Muscle of leg (tissue), 11 donors: ENCODE results near the gene STRA8. TPM values are rescaled to one million over a fixed set of nuclear protein-coding genes. Genes with fewer than 3 reads are reported as not detected.

Source experiments
- DNase-seq: peaks from one replicate; pipeline ENCODE4 v3.0.0; 2013
- H3K27ac ChIP-seq: one replicate; pipeline ENCODE4 v1.5.1; 2013; ENCODE audit warnings: mild to moderate bottlenecking, low read length, control low read depth
- H3K27me3 ChIP-seq: one replicate; pipeline ENCODE4 v1.6.1; 2013; ENCODE audit warnings: low read length; ENCODE audit not compliant: control insufficient read depth, insufficient read depth
- H3K36me3 ChIP-seq: one replicate; pipeline ENCODE4 v1.6.1; 2013; ENCODE audit warnings: low read length; ENCODE audit not compliant: control insufficient read depth, insufficient read depth
- H3K4me1 ChIP-seq: one replicate; pipeline ENCODE4 v1.6.1; 2013; ENCODE audit warnings: low read length; ENCODE audit not compliant: control insufficient read depth, insufficient read depth
- H3K4me3 ChIP-seq: one replicate; pipeline ENCODE4 v1.5.1; 2013; ENCODE audit warnings: low read length, control low read depth
- H3K9me3 ChIP-seq: replicated peaks from 2 replicates; pipeline ENCODE4 v1.6.1; 2013; ENCODE audit warnings: low read depth, low read length; ENCODE audit not compliant: control insufficient read depth
- WGBS: methylation state at CpG from one replicate; pipeline ENCODE4 v1.1.5; 2013; ENCODE audit warnings: missing lambda C conversion rate; ENCODE audit not compliant: insufficient coverage; 5-methylcytosine and 5-hydroxymethylcytosine counted together
- polyA plus RNA-seq, 8 donors: library from polyadenylated mRNA; unstranded; fragments of 120-200 nt; gene quantifications; one replicate each; pipeline versions ENCODE4 v1.2.1 to v1.2.3, GENCODE V29; 2013; ENCODE audit warnings: inconsistent platforms in 1 of 8, low replicate concordance in 1 of 8; ENCODE audit not compliant: insufficient read length in 8 of 8, insufficient read depth in 1 of 8
- total RNA-seq: library from RNA; stranded (reverse); fragments of 120-200 nt; gene quantifications from one replicate; pipeline ENCODE4 v1.2.4, GENCODE V29; 2013

STRA8 gene
- total and polyA plus RNA-seq, 9 donors = not detected

DNA sequence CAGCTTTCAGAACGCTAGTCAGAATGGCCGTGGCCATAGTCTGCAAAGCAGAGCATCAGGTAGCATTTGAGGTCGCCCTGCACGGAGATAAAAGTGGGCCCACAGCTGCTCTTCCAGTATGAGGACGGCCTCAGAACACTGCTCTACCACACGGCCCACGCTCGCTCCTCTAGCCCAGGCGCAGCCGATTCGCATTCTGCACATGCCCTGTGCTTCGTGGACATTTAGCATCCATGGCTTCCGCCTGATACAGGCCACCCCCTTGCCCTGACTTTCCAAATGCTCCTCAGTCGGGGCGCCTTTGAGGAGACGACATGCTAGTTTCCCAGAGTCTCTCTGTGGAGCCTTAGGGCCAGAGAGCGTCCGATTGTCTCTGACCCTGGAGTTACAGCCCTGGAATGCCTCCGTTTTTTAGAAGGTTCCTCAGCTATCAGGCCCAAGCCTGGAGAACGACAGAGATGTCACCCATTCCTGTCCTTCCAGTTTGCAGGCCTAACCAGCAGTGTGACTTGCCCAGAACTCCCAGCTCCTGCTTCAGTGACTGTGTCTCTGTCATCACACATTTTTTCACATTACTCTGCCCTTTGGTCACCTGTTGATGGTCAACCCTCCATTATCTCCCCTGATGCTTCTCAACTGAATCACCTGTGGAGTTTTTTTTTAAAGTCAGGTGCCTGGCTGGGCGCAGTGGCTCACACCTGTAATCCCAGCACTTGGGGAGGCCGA is 14.3 kb downstream of the STRA8 start:
- H3K9me3 ChIP-seq = no peaks in the 10 kb centered on the region
- no peaks in the 10 kb centered on the region for H3K36me3 ChIP-seq
- H3K27me3 ChIP-seq = no peaks in the 10 kb centered on the region
- DNase-seq = no peak
- H3K4me3 ChIP-seq = no peak overlapping the region
- no peak overlapping the region for H3K27ac ChIP-seq
- WGBS = 93% methylated on average over 19 of the region's 22 CpGs
- no peaks in the 10 kb centered on the region for H3K4me1 ChIP-seq

DNA sequence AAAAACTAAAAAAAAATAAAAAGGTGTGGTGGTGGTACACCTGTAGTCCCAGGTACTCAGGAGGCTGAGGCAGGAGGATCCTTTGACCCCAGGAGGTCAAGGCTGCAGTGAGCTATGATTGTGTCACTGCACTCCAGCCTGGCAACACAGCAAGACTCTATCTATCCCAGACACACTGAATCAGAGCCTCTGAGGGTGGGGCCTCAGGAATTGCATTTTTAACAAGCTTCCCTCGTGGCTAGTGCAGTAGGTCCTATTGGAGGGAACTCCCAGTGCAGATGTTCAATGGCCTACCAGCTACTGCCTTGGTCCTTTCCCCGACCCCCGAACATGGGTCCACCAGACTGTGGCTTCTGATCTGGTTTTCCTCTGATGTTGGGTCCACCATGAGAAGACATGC is 14.9 kb downstream of the STRA8 start:
- Histone ChIP-seq H3K36me3 (no peaks in the 10 kb centered on the region), H3K27me3 (no peaks in the 10 kb centered on the region), H3K4me1 (peaks cover 4% of the 10 kb centered on the region), H3K9me3 (no peaks in the 10 kb centered on the region), H3K27ac (no peak overlapping the region), H3K4me3 (no peak overlapping the region)
- DNase-seq = no peak
- 84% methylated on average over 3 of the region's 3 CpGs for WGBS

DNA sequence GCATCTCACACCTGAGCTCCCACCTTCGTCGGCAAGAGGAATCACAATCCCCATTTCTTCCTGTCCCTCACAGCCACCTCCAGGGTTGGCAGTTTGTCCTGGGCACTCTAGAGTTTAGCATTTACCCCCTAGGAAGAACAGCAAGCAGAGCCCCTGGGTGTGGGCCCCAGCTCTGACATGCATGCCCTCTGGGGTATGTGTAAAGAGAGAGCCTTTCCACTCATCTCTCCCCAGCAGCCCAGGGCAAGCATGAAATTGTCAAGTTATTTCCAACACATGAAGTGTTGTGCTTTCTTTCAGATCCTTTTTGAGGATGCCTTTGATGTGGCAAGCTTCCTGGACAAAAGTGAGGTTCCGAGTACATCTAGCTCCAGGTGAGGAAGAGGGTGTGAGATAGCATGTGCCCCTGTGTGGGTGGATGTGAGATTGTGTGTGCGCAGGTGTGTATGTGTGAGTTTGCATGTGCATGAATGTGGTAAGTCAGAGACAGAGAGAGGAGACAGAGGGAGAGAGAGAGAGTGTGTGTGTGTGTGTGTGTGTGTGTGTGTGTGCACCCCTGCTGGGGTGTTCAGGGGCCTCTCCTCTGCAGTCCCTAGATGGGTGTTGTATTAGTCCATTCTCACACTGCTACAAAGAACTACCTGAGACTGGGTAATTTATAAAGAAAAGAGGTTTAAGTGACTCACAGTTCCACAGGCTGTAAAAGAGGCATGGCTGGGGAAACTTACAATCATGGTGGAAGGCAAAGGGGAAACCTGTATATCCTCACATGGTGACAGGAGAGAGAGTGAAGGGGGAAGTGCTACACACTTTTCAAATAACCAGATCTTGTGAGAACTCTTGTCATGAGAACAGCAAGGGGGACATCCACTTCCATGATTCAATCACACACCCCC is 18.1 kb downstream of the STRA8 start:
- H3K27ac ChIP-seq = no peak overlapping the region
- no peak overlapping the region for H3K4me3 ChIP-seq
- WGBS = 75% methylated on average over 2 of the region's 4 CpGs
- no peaks in the 10 kb centered on the region for H3K27me3 ChIP-seq
- no peaks in the 10 kb centered on the region for H3K36me3 ChIP-seq
- H3K9me3 ChIP-seq = no peaks in the 10 kb centered on the region
- DNase-seq = no peak
- H3K4me1 ChIP-seq = peaks cover 23% of the 10 kb centered on the region

DNA sequence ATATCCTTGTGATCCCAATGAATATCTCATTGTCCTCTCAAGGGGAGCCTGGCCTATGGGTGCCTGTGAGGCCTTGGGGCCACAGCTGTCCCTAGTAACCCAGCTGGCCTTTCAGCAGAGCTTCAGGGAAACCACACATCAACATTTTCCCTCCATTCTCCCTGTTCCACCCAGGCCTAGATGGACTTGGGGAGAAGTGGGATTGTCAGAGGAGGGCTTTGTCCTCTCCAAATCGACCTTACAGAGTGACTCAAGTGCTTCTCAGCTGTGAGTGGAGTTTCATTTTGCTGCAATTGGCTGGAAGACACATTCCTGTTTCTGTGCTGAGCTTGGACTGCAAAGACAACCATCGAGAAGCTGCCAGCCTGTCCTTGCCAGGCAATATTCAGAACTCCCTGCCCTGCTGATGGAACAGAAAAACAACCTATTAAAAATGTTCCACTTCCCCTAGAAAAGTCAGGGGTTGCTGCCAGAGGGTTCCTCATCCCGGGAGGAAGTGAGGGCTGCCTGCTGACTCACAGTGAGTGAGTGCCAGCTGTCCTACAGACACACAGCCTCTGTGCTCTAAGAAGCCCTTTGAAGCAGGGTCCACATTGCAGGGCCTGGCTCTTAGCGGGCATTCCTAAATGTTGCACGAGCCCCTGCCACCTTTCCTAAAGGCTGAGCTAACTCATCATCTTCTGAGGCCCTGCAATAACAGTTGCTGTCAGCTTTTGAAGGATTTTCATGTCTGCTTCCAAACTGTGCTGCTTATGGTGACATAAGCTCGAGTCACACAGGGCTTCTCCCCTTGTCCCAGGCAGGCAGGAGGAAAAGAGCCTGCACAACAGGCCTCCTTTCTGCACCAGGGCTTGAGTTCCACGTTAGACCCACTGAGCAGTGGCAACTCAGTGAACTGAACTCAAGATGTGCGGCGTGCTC is 20.5 kb downstream of the STRA8 start:
- no peaks in the 10 kb centered on the region for H3K27me3 ChIP-seq
- H3K27ac ChIP-seq = peak overlapping the region; percentile 79
- no peaks in the 10 kb centered on the region for H3K9me3 ChIP-seq
- no peak overlapping the region for H3K4me3 ChIP-seq
- H3K4me1 ChIP-seq = peaks cover 23% of the 10 kb centered on the region
- DNase-seq = peak; percentile 92
- 51% methylated on average over 7 of the region's 9 CpGs for WGBS
- H3K36me3 ChIP-seq = no peaks in the 10 kb centered on the region

DNA sequence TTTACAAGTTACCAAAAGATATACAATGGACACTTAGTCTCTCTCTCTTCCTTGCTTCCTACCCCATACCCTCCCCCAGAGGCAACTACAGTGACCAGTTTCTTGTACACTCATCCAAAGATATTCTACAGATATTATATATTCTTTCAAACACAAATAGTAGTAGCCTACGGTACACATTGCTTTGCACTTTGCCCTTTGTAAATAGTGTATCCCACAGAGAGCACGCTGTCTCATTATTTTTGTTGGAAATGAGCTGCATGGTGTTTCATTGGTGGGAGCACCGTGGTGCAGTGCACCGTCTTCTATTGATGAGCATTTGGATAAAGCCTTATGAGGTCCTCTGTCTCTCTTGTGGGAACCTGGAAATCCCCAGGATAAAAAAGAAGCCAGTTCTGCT is 24.2 kb downstream of the STRA8 start:
- no peak overlapping the region for H3K27ac ChIP-seq
- H3K36me3 ChIP-seq = no peaks in the 10 kb centered on the region
- no peaks in the 10 kb centered on the region for H3K27me3 ChIP-seq
- 68% methylated on average over 3 of the region's 4 CpGs for WGBS
- no peak overlapping the region for H3K4me3 ChIP-seq
- DNase-seq = no peak
- H3K4me1 ChIP-seq = peaks cover 31% of the 10 kb centered on the region
- H3K9me3 ChIP-seq = no peaks in the 10 kb centered on the region

DNA sequence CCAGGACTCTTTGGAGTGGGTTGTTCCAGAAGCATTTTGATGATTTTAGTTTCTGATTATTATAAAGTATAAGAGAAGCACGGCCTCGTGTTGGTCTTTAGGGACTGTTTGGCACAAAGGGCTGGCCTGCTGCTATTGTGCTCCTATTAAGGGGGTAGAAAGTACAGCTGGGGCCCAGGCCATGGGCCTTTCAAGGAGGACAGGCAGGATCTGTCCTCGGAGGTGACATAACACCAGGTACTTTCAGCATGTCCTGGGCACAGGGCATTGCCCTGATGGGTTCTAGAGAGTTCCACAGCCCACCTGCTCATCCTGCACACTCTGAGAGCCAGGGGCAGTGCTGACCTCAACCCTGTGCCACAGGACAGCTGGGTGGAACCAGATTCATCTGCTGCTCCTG is 24.9 kb downstream of the STRA8 start:
- no peaks in the 10 kb centered on the region for H3K9me3 ChIP-seq
- no peaks in the 10 kb centered on the region for H3K27me3 ChIP-seq
- no peak overlapping the region for H3K4me3 ChIP-seq
- no peak for DNase-seq
- H3K36me3 ChIP-seq = no peaks in the 10 kb centered on the region
- 63% methylated on average over 3 of the region's 3 CpGs for WGBS
- H3K4me1 ChIP-seq = peaks cover 27% of the 10 kb centered on the region
- no peak overlapping the region for H3K27ac ChIP-seq

DNA sequence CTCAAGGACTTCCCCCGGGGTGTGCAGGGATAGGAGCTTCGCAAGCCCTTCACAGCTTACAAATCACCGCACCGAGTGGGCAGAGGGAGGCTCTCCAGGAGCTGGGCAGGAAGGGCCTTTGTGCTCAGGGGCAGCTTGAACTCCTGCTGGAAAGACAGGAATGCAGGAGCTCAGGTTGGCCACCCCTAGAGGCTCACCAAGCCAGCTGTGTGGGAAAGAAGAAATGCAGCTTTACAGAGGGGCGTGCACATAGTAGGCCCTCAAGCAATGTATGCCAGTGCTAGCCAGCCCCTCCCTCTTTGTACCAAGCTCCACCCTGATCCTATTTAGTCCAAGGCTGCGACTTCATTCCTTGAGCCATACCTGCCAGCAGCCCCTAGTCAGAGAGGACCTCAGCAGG is 26.1 kb downstream of the STRA8 start:
- H3K36me3 ChIP-seq = no peaks in the 10 kb centered on the region
- no peak overlapping the region for H3K27ac ChIP-seq
- DNase-seq = no peak
- H3K4me1 ChIP-seq = peaks cover 16% of the 10 kb centered on the region
- no peaks in the 10 kb centered on the region for H3K27me3 ChIP-seq
- no peak overlapping the region for H3K4me3 ChIP-seq
- WGBS = 89% methylated on average over 6 of the region's 6 CpGs
- peaks cover 2% of the 10 kb centered on the region for H3K9me3 ChIP-seq

DNA sequence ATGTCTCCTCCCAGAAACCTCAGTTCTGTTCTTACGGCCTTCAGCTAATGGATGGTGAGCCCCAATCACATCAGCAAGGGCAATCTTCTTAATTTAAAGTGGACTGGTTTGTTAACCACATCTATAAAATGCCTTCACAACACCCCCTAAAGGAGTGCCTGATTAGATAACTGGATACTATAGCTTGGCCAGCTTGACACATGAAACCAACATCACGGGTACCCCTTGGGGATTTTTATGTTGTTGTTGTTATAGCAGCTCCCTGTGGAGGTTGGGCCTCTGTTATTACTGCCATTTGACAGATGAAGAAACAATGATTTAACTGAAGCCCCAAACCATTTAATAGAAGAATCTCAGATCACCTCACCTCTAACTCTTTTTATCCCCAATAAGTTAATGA is 26.8 kb downstream of the STRA8 start:
- WGBS = no CpG with 5 or more reads among the region's 2 CpGs
- no peaks in the 10 kb centered on the region for H3K27me3 ChIP-seq
- H3K4me1 ChIP-seq = peaks cover 10% of the 10 kb centered on the region
- no peak for DNase-seq
- H3K4me3 ChIP-seq = no peak overlapping the region
- peak overlapping the region; percentile 59 for H3K27ac ChIP-seq
- H3K9me3 ChIP-seq = peaks cover 2% of the 10 kb centered on the region
- no peaks in the 10 kb centered on the region for H3K36me3 ChIP-seq

DNA sequence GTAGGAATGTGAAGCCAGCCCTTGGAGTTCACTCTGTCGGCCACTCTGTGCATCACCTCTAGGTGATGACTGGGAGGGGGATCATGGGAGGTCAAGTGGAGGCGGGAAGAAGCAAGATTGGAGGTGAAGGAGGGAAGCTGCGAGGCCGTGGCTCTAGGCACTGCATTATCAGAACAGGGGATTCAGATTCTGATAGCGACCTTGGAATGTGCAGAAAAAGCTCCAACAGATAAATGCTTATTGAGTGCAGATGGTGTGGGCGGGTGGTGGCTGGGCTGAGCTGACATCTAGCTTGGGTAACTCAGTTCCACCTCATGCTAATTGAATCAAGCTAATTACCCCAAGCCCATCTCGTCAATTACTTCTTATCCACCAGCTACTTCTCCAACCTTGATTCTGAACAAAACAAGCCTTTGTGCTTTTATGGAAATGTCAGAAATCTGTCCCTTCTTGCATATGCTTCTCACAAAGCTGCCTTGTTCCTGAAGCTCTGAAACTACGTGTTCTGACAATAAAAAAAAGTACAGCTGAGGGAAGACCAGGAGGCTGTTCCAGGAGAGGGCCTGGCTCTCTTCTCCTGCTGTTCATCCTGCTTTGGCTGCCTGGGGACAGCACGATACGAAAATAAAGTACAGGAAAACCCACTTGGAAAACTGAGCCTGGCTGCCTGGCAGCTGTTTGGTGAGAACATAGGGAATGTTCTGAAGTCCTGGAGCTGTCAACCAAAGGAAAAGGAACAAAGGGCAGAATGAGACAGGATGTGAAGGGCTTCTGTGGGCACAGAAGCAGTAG is 27.5 kb downstream of the STRA8 start:
- WGBS = 40% methylated on average over 4 of the region's 10 CpGs
- Histone ChIP-seq H3K4me1 (peaks cover 8% of the 10 kb centered on the region), H3K9me3 (peaks cover 2% of the 10 kb centered on the region), H3K27me3 (no peaks in the 10 kb centered on the region), H3K4me3 (no peak overlapping the region), H3K36me3 (no peaks in the 10 kb centered on the region), H3K27ac (peak overlapping the region; percentile 59)
- peak; percentile 65 for DNase-seq
